Measurements from ENCODE around the gene PRDM16. TPM values are rescaled to one million over a fixed set of nuclear protein-coding genes. Genes with fewer than 3 reads are reported as not detected.

The PRDM16 gene
- polyA plus RNA-seq, 1 experiment, result 0.06 TPM

GRCh38 chr1:3398396-3399140 lies 329.6 kb downstream of the PRDM16 start:
- CTCF ChIA-PET, result no interaction called here
- no peak overlapping the region for H3K27ac ChIP-seq (ENCODE audit: low read depth, low read length)
- no peak for TF ChIP-seq CTCF (IDR thresholded peaks at IDR 0.05; ENCODE audit: low read depth, low read length)
- H3K4me3 ChIP-seq (ENCODE audit: low read depth, low read length), result no peak overlapping the region
- POLR2A ChIA-PET, result no interaction called here
- H3K27me3 ChIP-seq (ENCODE audit: control insufficient read depth, insufficient read depth, low read length), result peaks cover 20% of the 10 kb centered on the region
- no peak for DNase-seq (ENCODE audit: low read depth, low spot score)
- peaks cover 11% of the 10 kb centered on the region; the same call in 1 of the 2 replicates for H3K9me3 ChIP-seq (ENCODE audit: control insufficient read depth, insufficient read depth, low read length)

DNA sequence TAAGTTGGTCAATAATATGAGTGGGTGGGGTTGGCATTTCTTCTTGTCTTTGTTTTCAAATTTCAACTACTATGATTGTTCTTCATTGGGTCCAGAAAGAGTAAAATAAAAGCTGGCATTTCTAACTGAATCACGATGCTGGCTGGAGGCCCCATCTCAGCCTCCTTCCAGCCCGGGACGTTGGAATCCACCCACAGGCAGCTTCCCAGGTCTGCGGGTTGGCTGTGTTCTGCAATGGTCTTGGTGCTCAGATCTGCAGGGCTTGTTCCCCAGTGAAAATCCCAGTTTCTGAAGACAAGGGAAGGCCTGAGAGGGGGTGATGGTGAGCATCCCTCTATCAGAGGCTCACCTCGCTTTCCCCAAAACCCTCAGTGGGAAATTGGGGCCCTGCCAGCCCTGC lies 330.7 kb downstream of the PRDM16 start:
- H3K9me3 ChIP-seq (ENCODE audit: control insufficient read depth, insufficient read depth, low read length), result peaks cover 19% of the 10 kb centered on the region; the same call in 1 of the 2 replicates
- DNase-seq (ENCODE audit: low read depth, low spot score), result no peak
- H3K4me3 ChIP-seq (ENCODE audit: low read depth, low read length), result no peak overlapping the region
- ChIA-PET CTCF (no interaction called here), POLR2A (no interaction called here)
- no peak for TF ChIP-seq CTCF (IDR thresholded peaks at IDR 0.05; ENCODE audit: low read depth, low read length)
- H3K27me3 ChIP-seq (ENCODE audit: control insufficient read depth, insufficient read depth, low read length), result peaks cover 15% of the 10 kb centered on the region
- no peak overlapping the region for H3K27ac ChIP-seq (ENCODE audit: low read depth, low read length)

- ChIA-PET POLR2A (interaction anchor here (0.7 kb wide), 1 partner anchor 89 kb away, joined by 6 read pairs; no protein-coding TSS in a partner anchor), CTCF (no interaction called here)
These were observed 332.7 kb downstream of the PRDM16 start for GRCh38 chr1:3401585-3402257.

GRCh38 chr1:3402258-3403010 lies 333.4 kb downstream of the PRDM16 start:
- CTCF ChIA-PET, result no interaction called here

More at GRCh38 chr1:3401585-3402257, 332.7 kb downstream of the PRDM16 start:
- peaks cover 34% of the 10 kb centered on the region; the same call in 1 of the 2 replicates for H3K9me3 ChIP-seq (ENCODE audit: control insufficient read depth, insufficient read depth, low read length)
- peaks cover 7% of the 10 kb centered on the region for H3K27me3 ChIP-seq (ENCODE audit: control insufficient read depth, insufficient read depth, low read length)
- TF ChIP-seq CTCF (IDR thresholded peaks at IDR 0.05; ENCODE audit: low read depth, low read length), result no peak
- H3K27ac ChIP-seq (ENCODE audit: low read depth, low read length), result no peak overlapping the region
- no peak for DNase-seq (ENCODE audit: low read depth, low spot score)
- no peak overlapping the region for H3K4me3 ChIP-seq (ENCODE audit: low read depth, low read length)

More at GRCh38 chr1:3402258-3403010, 333.4 kb downstream of the PRDM16 start:
- no peak for TF ChIP-seq CTCF (IDR thresholded peaks at IDR 0.05; ENCODE audit: low read depth, low read length)
- Histone ChIP-seq H3K9me3 (ENCODE audit: control insufficient read depth, insufficient read depth, low read length) (peaks cover 42% of the 10 kb centered on the region; the same call in 1 of the 2 replicates), H3K27me3 (ENCODE audit: control insufficient read depth, insufficient read depth, low read length) (peaks cover 4% of the 10 kb centered on the region), H3K27ac (ENCODE audit: low read depth, low read length) (no peak overlapping the region), H3K4me3 (ENCODE audit: low read depth, low read length) (no peak overlapping the region)
- no peak for DNase-seq (ENCODE audit: low read depth, low spot score)
- POLR2A ChIA-PET, result interaction anchor here (0.7 kb wide), 1 partner anchor 89 kb away, joined by 6 read pairs; no protein-coding TSS in a partner anchor

All from AG04450 (cell line).